Activated B cell treated with CpG ODN at 0.5 μM for 24 hours (primary cell): Measurements from ENCODE around the gene NLK. TPM values are rescaled to one million over a fixed set of nuclear protein-coding genes. Genes with fewer than 3 reads are reported as not detected.

ENCODE experiments used
- ATAC-seq: fragments of 200-7000 bp; cut with Tn5 transposase; one replicate; pipeline ENCODE4 v1.10.0; 2021; ENCODE audit warnings: low read depth, mild to moderate bottlenecking, moderate library complexity
- CTCF ChIA-PET: fragments of 350-600 bp; sonication (Branson Sonifier 250); formaldehyde crosslinking; loops from one replicate; lab custom pipeline; 2021; ENCODE audit warnings: antibody characterized with exemption; lab: Charles Lee
- POLR2A ChIA-PET: fragments of 350-600 bp; sonication (Branson Sonifier 250); formaldehyde crosslinking; loops from one replicate; lab custom pipeline; 2021; ENCODE audit warnings: antibody characterized with exemption; lab: Charles Lee
- DNase-seq: peaks from one replicate; pipeline ENCODE4 v3.0.0; 2022
- H3K27ac Mint-ChIP-seq: one replicate; pipeline ENCODE4 v1.8.0; 2020; ENCODE audit warnings: mixed read lengths
- H3K27me3 Mint-ChIP-seq: one replicate; pipeline ENCODE4 v1.8.0; 2021; ENCODE audit warnings: mixed read lengths
- H3K36me3 Mint-ChIP-seq: one replicate; pipeline ENCODE4 v1.8.0; 2021; ENCODE audit warnings: low read depth, mixed read lengths
- H3K4me1 Mint-ChIP-seq: one replicate; pipeline ENCODE4 v1.8.0; 2021; ENCODE audit warnings: mixed read lengths
- H3K4me3 Mint-ChIP-seq: one replicate; pipeline ENCODE4 v1.8.0; 2020; ENCODE audit warnings: mild to moderate bottlenecking, mixed read lengths
- H3K9me3 Mint-ChIP-seq: one replicate; pipeline ENCODE4 v1.8.0; 2020; ENCODE audit warnings: mixed read lengths
- intact Hi-C: fragments of 100-400 bp; cut with micrococcal nuclease; formaldehyde crosslinking; loops from one replicate; pipeline ENCODE4 v1.15.1; 2024
- total RNA-seq: library from RNA; stranded (reverse); gene quantifications from 2 replicates; pipeline ENCODE4 v1.2.3, GENCODE V29; 2022
- TF ChIP-seq, protein P1 (sequence below): fragments of 200-600 bp; IDR thresholded peaks from one replicate; pipeline ENCODE4 v1.8.0; 2022; ENCODE audit warnings: antibody characterized with exemption, mild to moderate bottlenecking

NLK gene
- total RNA-seq, 1 donor from 2014 or later, result 24.6 TPM

DNA sequence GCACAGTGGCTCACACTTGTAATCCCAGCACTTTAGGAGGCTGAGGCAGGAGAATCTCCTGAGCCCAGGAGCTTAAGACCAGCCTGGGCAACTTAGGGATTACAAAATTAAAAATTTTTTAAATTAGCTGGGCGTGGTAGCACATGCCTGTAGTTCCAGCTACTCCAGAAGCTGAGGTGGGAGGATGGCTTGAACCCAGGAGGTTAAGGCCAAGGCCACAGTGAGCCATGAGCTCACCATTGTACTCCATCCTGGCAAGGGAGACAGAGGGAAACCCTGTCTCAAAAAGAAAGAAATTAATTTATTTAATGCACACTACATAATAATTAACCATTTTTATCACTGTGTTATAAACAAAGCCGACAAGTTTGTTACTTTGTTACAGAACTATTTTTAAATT, 145.5 kb downstream of the NLK start:
- Mint-ChIP-seq H3K27me3 (no peaks in the 10 kb centered on the region), H3K4me1 (peaks cover 2% of the 10 kb centered on the region)
- POLR2A ChIA-PET, result no interaction called here

DNA sequence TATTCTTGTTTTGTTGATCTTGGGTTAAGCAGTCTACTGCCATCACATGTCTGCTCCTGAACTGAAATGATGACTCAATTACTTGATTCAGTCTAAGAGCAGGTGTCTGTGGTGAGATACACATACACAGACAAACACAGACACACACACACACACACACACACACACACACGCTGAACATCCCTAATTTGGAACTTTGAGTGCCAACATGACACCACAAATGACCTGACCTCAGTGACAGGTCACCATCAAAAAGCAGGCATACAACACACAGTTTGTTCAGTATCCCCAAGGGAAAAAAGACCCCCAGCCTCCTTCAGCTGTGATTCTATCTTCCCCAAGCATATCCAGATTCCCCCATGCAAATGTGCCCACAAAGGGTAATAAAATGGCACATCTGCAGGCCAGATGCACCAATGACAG, 146.4 kb downstream of the NLK start:
- TF ChIP-seq, protein P1, sequence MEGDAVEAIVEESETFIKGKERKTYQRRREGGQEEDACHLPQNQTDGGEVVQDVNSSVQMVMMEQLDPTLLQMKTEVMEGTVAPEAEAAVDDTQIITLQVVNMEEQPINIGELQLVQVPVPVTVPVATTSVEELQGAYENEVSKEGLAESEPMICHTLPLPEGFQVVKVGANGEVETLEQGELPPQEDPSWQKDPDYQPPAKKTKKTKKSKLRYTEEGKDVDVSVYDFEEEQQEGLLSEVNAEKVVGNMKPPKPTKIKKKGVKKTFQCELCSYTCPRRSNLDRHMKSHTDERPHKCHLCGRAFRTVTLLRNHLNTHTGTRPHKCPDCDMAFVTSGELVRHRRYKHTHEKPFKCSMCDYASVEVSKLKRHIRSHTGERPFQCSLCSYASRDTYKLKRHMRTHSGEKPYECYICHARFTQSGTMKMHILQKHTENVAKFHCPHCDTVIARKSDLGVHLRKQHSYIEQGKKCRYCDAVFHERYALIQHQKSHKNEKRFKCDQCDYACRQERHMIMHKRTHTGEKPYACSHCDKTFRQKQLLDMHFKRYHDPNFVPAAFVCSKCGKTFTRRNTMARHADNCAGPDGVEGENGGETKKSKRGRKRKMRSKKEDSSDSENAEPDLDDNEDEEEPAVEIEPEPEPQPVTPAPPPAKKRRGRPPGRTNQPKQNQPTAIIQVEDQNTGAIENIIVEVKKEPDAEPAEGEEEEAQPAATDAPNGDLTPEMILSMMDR, result no peak
- ATAC-seq, result no peak
- Mint-ChIP-seq H3K36me3 (peaks cover 68% of the 10 kb centered on the region), H3K27ac (no peak overlapping the region), H3K9me3 (no peaks in the 10 kb centered on the region), H3K27me3 (no peaks in the 10 kb centered on the region), H3K4me1 (peaks cover 9% of the 10 kb centered on the region), H3K4me3 (no peak overlapping the region)
- intact Hi-C loops, result no loop called here
- no peak for DNase-seq
- ChIA-PET POLR2A (no interaction called here), CTCF (no interaction called here)

More for the DNA sequence above, 145.5 kb downstream of the NLK start:
- DNase-seq (no peak), ATAC-seq (no peak)
- Mint-ChIP-seq H3K36me3 (peaks cover 68% of the 10 kb centered on the region), H3K27ac (no peak overlapping the region), H3K4me3 (no peak overlapping the region), H3K9me3 (no peaks in the 10 kb centered on the region)
- intact Hi-C loops, result no loop called here
- TF ChIP-seq, protein P1, result no peak
- CTCF ChIA-PET, result no interaction called here

DNA sequence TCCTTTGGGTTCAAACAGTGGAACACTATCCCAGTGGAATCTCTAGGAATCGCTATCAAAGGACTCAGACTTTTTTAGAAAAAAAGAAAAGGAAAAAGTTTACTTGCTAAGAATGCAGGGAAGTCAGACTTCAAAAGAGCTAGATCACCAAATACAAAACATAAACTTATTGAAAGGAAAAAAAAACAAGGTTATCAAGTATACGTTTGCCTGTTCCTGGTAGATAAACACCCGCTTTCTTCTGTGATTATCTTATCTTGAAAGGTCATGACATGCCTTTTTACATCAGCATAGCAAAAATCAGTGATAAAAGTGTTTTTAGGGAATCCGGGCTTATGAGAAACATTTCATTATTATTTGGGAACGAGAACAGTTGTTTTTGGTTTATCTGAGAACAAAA, 147.2 kb downstream of the NLK start:
- H3K36me3 Mint-ChIP-seq, result peaks cover 69% of the 10 kb centered on the region
- H3K27me3 Mint-ChIP-seq, result no peaks in the 10 kb centered on the region
- no peak for DNase-seq
- intact Hi-C loops, result no loop called here
- no peak for ATAC-seq
- POLR2A ChIA-PET, result no interaction called here
- H3K9me3 Mint-ChIP-seq, result no peaks in the 10 kb centered on the region
- no peak overlapping the region for H3K4me3 Mint-ChIP-seq
- CTCF ChIA-PET, result interaction anchor here (1.3 kb wide), 1 partner anchor 227 kb away, joined by 3 read pairs; no protein-coding TSS in a partner anchor
- TF ChIP-seq, protein P1, result no peak
- H3K4me1 Mint-ChIP-seq, result peaks cover 9% of the 10 kb centered on the region
- no peak overlapping the region for H3K27ac Mint-ChIP-seq

DNA sequence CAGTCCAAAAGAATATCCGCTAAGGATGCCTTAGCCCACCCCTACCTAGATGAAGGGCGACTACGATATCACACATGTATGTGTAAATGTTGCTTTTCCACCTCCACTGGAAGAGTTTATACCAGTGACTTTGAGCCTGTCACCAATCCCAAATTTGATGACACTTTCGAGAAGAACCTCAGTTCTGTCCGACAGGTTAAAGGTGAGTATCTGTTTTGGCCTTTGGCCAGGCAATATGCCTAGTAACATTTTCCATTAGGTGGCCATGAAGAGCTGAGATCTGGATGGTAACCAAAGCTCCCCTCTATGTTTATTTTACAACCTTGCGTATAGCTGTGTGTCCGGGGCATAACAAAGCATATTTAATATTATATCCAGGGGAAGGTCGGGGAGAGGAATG, 148.5 kb downstream of the NLK start:
- Mint-ChIP-seq H3K36me3 (peaks cover 73% of the 10 kb centered on the region), H3K27ac (no peak overlapping the region), H3K9me3 (no peaks in the 10 kb centered on the region), H3K4me1 (peaks cover 9% of the 10 kb centered on the region), H3K4me3 (no peak overlapping the region), H3K27me3 (no peaks in the 10 kb centered on the region)
- intact Hi-C loops, result no loop called here
- ChIA-PET POLR2A (no interaction called here), CTCF (no interaction called here)
- TF ChIP-seq, protein P1, result no peak
- ATAC-seq (no peak), DNase-seq (no peak)

DNA sequence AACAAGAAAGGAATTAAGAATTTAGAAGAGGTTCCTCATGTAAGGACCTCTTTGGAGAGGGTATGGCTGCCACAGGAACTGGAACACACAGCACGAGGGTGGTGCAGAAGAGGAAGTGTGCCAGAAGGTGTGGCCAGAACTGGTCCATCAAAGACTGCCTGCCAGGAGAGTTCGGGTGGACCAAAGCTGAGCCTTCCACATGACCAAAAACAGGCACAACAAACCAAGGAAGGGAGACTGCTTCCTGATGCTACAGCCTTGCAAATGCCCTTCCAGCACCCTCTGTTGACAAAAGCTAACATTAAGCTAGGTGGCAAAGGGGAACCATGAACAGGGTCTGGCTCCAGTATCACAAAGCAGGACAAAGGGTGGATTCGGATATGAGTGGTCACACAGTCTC, 150.8 kb downstream of the NLK start:
- H3K4me1 Mint-ChIP-seq, result peaks cover 9% of the 10 kb centered on the region
- ChIA-PET POLR2A (no interaction called here), CTCF (no interaction called here)
- intact Hi-C loops, result no loop called here
- TF ChIP-seq, protein P1, result no peak
- no peaks in the 10 kb centered on the region for H3K27me3 Mint-ChIP-seq
- no peak for ATAC-seq
- H3K9me3 Mint-ChIP-seq, result no peaks in the 10 kb centered on the region
- no peak overlapping the region for H3K4me3 Mint-ChIP-seq
- DNase-seq, result no peak
- H3K36me3 Mint-ChIP-seq, result peaks cover 76% of the 10 kb centered on the region
- no peak overlapping the region for H3K27ac Mint-ChIP-seq
